Gastroesophageal sphincter (tissue), 4 donors: Measurements from ENCODE around the gene LAMA4. TPM values are rescaled to one million over a fixed set of nuclear protein-coding genes. Genes with fewer than 3 reads are reported as not detected.
"Not testable (repeated sequence)": the region's sequence is repeated elsewhere in the genome, so short reads cannot be mapped to it uniquely, and the experiment has no call there.

Source experiments
- ATAC-seq: fragments of 150-250 bp; one replicate; pipeline ENCODE4 v1.9.1; 2016; ENCODE audit warnings: mild to moderate bottlenecking, moderate library complexity
- H3K27ac ChIP-seq, 4 donors: fragments of 200-600 bp; sonication (generic) in 3 of 4; 1 replicate in 3 of 4; 2 replicates in 1 of 4; pipeline ENCODE4 v1.5.1; 2016 to 2019
- H3K27me3 ChIP-seq: fragments of 200-600 bp; sonication (generic); one replicate; pipeline ENCODE4 v1.5.1; 2019
- H3K36me3 ChIP-seq, 2 donors: fragments of 200-600 bp; sonication (generic); one replicate each; pipeline ENCODE4 v1.5.1; 2019; ENCODE audit warnings: control low read depth in 1 of 2
- H3K4me1 ChIP-seq, 3 donors: fragments of 200-600 bp; sonication (generic); 1 replicate in 2 of 3; 2 replicates in 1 of 3; pipeline ENCODE4 v1.5.1; 2016 to 2019; ENCODE audit warnings: control low read depth in 2 of 3
- H3K4me3 ChIP-seq, 2 donors: fragments of 200-600 bp; sonication (generic); one replicate each; pipeline ENCODE4 v1.5.1; 2019; ENCODE audit warnings: mild to moderate bottlenecking in 1 of 2, moderate library complexity in 1 of 2
- H3K9me3 ChIP-seq, 3 donors: fragments of 200-600 bp; sonication (generic); one replicate each; pipeline ENCODE4 v1.5.1; 2017 to 2019; ENCODE audit warnings: control low read depth in 2 of 3
- EP300 ChIP-seq: sonication (generic); formaldehyde crosslinking; IDR thresholded peaks from one replicate; pipeline ENCODE4 v1.6.1; 2017; ENCODE audit warnings: antibody characterized with exemption, mild to moderate bottlenecking
- POLR2A ChIP-seq, 2 donors: fragments of 450-650 bp; IDR thresholded peaks; one replicate each; pipeline ENCODE4 v1.6.1; 2017; ENCODE audit warnings: antibody characterized with exemption in 2 of 2, mild to moderate bottlenecking in 2 of 2, moderate library complexity in 1 of 2
- POLR2AphosphoS5 ChIP-seq: sonication (generic); formaldehyde crosslinking; IDR thresholded peaks from one replicate; pipeline ENCODE4 v1.6.1; 2017; ENCODE audit warnings: antibody characterized with exemption
- WGBS, 2 donors: methylation state at CpG; one replicate each; pipeline ENCODE4 v1.1.5; 2018; ENCODE audit warnings: low coverage in 1 of 2; 5-methylcytosine and 5-hydroxymethylcytosine counted together
- total RNA-seq, 4 donors: library from RNA; depleted of rRNA; stranded (reverse); fragments of >200 nt; gene quantifications; one replicate each; pipeline ENCODE4 v1.1.0, GENCODE V29; 2016
- TF ChIP-seq, protein P1 (sequence below), 4 experiments: fragments of 200-600 bp in 2 of 4; fragments of 450-650 bp in 2 of 4; sonication (generic) in 1 of 4; IDR thresholded peaks; one replicate each; pipeline ENCODE4 v1.5.1; 2017 to 2019; ENCODE audit warnings: antibody characterized with exemption in 4 of 4, mild to moderate bottlenecking in 2 of 4, moderate library complexity in 2 of 4

Gene LAMA4
- total RNA-seq, 4 donors from 2014 or later = 240 to 305 (median 265) TPM

DNA sequence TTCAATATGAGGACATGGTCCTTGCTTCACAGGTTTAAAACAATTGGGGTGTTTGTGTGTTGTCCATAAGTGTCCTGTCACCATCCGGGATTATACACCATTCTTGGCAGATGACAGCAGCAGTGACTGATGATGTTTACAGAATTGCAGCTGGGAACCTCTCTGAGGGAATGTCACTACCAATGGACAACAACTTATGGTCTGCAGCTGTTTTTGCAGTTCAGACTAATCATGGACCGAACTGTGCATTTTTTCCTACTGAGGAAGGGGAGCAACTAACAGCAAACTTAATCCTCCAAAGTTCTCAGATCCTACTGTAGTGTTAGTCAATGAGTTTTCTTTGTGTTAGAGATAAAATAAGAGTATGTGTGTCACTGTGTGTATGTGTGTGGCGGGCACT, 140.9 kb downstream of the LAMA4 start:
- Histone ChIP-seq H3K9me3 (no peaks in the 10 kb centered on the region), H3K27ac (peak overlapping the region in 1 of 4 donors; percentile 14), H3K27me3 (no peaks in the 10 kb centered on the region), H3K36me3 (peaks cover 15 to 93% of the 10 kb centered on the region in 2 donors), H3K4me1 (peaks cover 0 to 48% (median 0%) of the 10 kb centered on the region in 3 donors), H3K4me3 (no peak overlapping the region)
- TF ChIP-seq EP300 (no peak), POLR2AphosphoS5 (no peak), POLR2A (IDR thresholded peaks at IDR 0.05) (no peak)
- TF ChIP-seq, protein P1, sequence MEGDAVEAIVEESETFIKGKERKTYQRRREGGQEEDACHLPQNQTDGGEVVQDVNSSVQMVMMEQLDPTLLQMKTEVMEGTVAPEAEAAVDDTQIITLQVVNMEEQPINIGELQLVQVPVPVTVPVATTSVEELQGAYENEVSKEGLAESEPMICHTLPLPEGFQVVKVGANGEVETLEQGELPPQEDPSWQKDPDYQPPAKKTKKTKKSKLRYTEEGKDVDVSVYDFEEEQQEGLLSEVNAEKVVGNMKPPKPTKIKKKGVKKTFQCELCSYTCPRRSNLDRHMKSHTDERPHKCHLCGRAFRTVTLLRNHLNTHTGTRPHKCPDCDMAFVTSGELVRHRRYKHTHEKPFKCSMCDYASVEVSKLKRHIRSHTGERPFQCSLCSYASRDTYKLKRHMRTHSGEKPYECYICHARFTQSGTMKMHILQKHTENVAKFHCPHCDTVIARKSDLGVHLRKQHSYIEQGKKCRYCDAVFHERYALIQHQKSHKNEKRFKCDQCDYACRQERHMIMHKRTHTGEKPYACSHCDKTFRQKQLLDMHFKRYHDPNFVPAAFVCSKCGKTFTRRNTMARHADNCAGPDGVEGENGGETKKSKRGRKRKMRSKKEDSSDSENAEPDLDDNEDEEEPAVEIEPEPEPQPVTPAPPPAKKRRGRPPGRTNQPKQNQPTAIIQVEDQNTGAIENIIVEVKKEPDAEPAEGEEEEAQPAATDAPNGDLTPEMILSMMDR (IDR thresholded peaks at IDR 0.05) = no peak
- no peak for ATAC-seq
- 33 to 40% methylated on average over 3 of the region's 3 CpGs for WGBS, 2 donors

DNA sequence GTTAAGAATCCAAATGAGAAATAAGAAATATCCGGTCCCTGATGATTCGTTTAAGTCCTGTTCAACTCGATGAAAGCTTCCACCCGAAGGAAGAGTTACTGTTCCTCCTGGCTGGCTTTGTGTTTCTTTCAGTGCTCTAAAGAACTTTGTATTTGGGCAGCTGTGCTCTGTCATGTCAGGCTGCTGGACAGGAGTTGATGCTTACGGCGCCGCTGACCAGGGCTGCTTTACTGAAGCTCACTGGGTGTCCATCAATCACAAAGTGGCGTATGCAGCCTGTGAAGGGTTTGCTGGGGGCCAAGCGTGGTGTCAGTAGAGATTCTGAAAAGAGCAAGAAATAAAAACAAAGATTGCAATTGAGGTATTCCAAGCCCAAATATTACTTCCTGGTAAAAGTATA, 145.1 kb downstream of the LAMA4 start:
- Histone ChIP-seq H3K36me3 (peaks cover 10 to 71% of the 10 kb centered on the region in 2 donors), H3K4me3 (no peak overlapping the region)
- ATAC-seq = peak; percentile 43

DNA sequence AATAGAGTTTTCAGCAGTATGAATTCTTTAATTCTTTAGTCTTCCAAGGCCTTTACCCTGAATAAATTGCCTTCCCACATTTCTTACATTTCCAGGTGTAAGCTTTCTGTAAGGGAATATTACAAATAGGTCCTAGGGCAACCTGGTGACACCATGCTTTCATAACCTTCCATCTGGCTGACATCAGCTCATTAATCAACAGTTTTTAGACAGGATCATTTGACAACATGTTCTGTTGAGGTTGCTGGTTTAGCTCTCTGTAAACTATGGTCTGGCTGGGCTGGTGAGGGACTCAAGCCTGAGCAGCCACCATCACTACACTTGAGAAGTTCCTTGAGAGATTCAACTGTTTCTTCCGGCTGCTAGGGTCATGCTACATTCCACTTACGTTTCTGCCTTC, 147.8 kb downstream of the LAMA4 start:
- Histone ChIP-seq H3K9me3 (no peaks in the 10 kb centered on the region), H3K4me3 (no peak overlapping the region), H3K27me3 (no peaks in the 10 kb centered on the region), H3K36me3 (peaks cover 3 to 54% of the 10 kb centered on the region in 2 donors), H3K4me1 (peaks cover 0 to 24% (median 0%) of the 10 kb centered on the region in 3 donors), H3K27ac (peak overlapping the region in 2 of 4 donors; percentile 4 to 6)
- 59 to 86% methylated on average over 2 of the region's 2 CpGs for WGBS, 2 donors
- TF ChIP-seq EP300 (no peak), POLR2AphosphoS5 (no peak), POLR2A (IDR thresholded peaks at IDR 0.05) (no peak)
- TF ChIP-seq, protein P1 (IDR thresholded peaks at IDR 0.05) = no peak
- no peak for ATAC-seq

More for the DNA sequence above, 145.1 kb downstream of the LAMA4 start:
- no peak for TF ChIP-seq EP300
- no peak for TF ChIP-seq POLR2AphosphoS5
- TF ChIP-seq POLR2A (IDR thresholded peaks at IDR 0.05) = no peak
- TF ChIP-seq, protein P1 (IDR thresholded peaks at IDR 0.05) = no peak
- H3K27me3 ChIP-seq = no peaks in the 10 kb centered on the region
- 33 to 36% methylated on average over 6 to 9 of the region's 9 CpGs for WGBS, 2 donors
- no peaks in the 10 kb centered on the region for H3K9me3 ChIP-seq
- H3K4me1 ChIP-seq = peaks cover 0 to 38% (median 0%) of the 10 kb centered on the region in 3 donors
- peak overlapping the region in 3 of 4 donors; percentile 5 to 50 (median 38) for H3K27ac ChIP-seq

DNA sequence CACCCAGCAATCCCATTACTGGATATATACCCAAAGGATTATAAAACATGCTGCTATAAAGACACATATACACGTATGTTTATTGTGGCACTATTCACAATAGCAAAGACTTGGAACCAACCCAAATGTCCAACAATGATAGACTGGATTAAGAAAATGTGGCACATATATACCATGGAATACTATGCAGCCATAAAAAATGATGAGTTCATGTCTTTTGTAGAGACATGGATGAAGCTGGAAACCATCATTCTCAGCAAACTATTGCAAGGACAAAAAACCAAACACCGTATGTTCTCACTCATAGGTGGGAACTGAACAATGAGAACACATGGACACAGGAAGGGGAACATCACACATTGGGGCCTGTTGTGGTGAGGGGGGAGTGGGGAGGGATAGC, 148.3 kb downstream of the LAMA4 start:
- not testable (repeated sequence) for H3K27me3 ChIP-seq, H3K4me3 ChIP-seq, H3K9me3 ChIP-seq, ATAC-seq, H3K27ac ChIP-seq
- H3K36me3 ChIP-seq = peaks cover 2 to 54% of the 10 kb centered on the region in 2 donors
- H3K4me1 ChIP-seq = peaks cover 0 to 22% (median 0%) of the 10 kb centered on the region in 3 donors
- 100% methylated on average over 1 of the region's 2 CpGs; no CpG with 5 or more reads in 1 of the 2 donors for WGBS, 2 donors

DNA sequence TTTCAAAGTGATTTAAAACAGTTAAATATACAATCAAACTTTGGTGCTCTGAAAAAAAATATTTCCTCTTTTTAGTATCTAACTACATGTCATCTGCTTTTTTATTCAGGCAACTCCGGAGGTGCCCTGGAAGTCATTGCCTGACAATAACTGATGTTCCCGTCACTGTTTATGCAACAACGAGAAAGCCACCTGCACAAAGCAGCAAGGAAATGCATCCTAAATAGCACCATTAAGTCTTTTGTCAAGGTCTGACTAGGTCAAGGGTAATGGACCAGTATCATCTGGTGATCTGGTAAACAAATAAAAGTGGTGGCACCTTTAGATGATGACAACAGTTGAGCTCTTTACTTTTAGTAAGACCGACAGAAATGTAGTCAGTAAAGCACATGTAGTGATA, 153.8 kb downstream of the LAMA4 start:
- Histone ChIP-seq H3K4me1 (no peaks in the 10 kb centered on the region), H3K4me3 (no peak overlapping the region), H3K27me3 (no peaks in the 10 kb centered on the region), H3K9me3 (no peaks in the 10 kb centered on the region), H3K36me3 (peaks cover 0 to 22% of the 10 kb centered on the region in 2 donors), H3K27ac (no peak overlapping the region)
- no peak for TF ChIP-seq EP300
- TF ChIP-seq POLR2A (IDR thresholded peaks at IDR 0.05) = no peak
- no peak for ATAC-seq
- WGBS, 2 donors = 69 to 82% methylated on average over 3 to 4 of the region's 4 CpGs

DNA sequence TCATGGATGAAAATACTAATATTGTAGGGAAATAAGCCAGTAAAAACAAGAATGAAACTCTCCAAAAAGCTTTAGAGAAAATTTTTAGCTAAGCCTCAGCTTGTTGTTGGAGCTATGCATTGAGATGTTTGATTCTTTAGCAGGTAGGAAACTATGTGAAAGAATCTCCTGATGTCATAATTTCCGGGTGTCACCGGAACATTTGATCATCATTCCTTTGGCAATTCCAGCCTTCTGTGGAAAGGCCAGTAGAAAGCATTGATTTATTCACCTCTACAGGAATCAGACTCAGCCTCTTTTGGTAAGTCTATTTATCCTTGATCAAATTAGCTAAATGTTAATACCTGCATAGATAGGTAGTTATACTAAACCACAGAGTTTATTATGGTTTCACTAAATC, 157.5 kb downstream of the LAMA4 start:
- H3K36me3 ChIP-seq = peaks cover 0 to 12% of the 10 kb centered on the region in 2 donors
- WGBS, 2 donors = 67 to 88% methylated on average over 2 of the region's 2 CpGs
- H3K27ac ChIP-seq = no peak overlapping the region
- H3K9me3 ChIP-seq = no peaks in the 10 kb centered on the region
- H3K4me3 ChIP-seq = no peak overlapping the region
- ATAC-seq = no peak
- no peak for TF ChIP-seq POLR2AphosphoS5
- TF ChIP-seq POLR2A (IDR thresholded peaks at IDR 0.05) = no peak
- TF ChIP-seq, protein P1 (IDR thresholded peaks at IDR 0.05) = no peak
- TF ChIP-seq EP300 = no peak
- no peaks in the 10 kb centered on the region for H3K4me1 ChIP-seq
- no peaks in the 10 kb centered on the region for H3K27me3 ChIP-seq
